Stimulated activated CD8-positive, alpha-beta memory T cell treated with anti-CD3 and anti-CD28 coated beads, Interleukin-15, amount 100 ng/mL, for 1 hour (primary cell): ENCODE measurements around the gene PREX1.
"Not testable (repeated sequence)": the region's sequence is repeated elsewhere in the genome, so short reads cannot be mapped to it uniquely, and the experiment has no call there.

Source experiments
- DNase-seq: peaks from one replicate; pipeline ENCODE4 v3.0.0-alpha.2; 2020; ENCODE audit warnings: low read depth

Gene PREX1

GRCh38 chr20:48812600-48813445, 15.0 kb downstream of the PREX1 start:
- DNase-seq: no peak

- DNase-seq: not testable (repeated sequence)
These were observed 15.7 kb downstream of the PREX1 start for GRCh38 chr20:48812114-48812513.

GRCh38 chr20:48809673-48810072, 18.1 kb downstream of the PREX1 start:
- DNase-seq: no peak

GRCh38 chr20:48808382-48809034, 19.3 kb downstream of the PREX1 start:
- DNase-seq: no peak

- no peak for DNase-seq
These were observed 20.0 kb downstream of the PREX1 start for GRCh38 chr20:48807586-48808381.

GRCh38 chr20:48807051-48807450, 20.7 kb downstream of the PREX1 start:
- no peak for DNase-seq

- DNase-seq: no peak
These were observed 22.1 kb downstream of the PREX1 start for GRCh38 chr20:48805716-48806115.

GRCh38 chr20:48805286-48805685, 22.5 kb downstream of the PREX1 start:
- DNase-seq: no peak

- no peak for DNase-seq
These were observed 23.4 kb downstream of the PREX1 start for GRCh38 chr20:48804300-48804980.

- no peak for DNase-seq
These were observed 24.4 kb downstream of the PREX1 start for GRCh38 chr20:48803176-48804053.

GRCh38 chr20:48802647-48803046, 25.2 kb downstream of the PREX1 start:
- DNase-seq: no peak

- no peak for DNase-seq
These were observed 25.6 kb downstream of the PREX1 start for GRCh38 chr20:48802216-48802615.

- no peak for DNase-seq
These were observed 26.6 kb downstream of the PREX1 start for GRCh38 chr20:48801197-48801596.

- no peak for DNase-seq
These were observed 27.6 kb downstream of the PREX1 start for GRCh38 chr20:48800177-48800576.

- DNase-seq: no peak
These were observed 28.3 kb downstream of the PREX1 start for GRCh38 chr20:48799328-48800105.

GRCh38 chr20:48797850-48798747, 29.7 kb downstream of the PREX1 start:
- DNase-seq: no peak

GRCh38 chr20:48797275-48797825, 30.4 kb downstream of the PREX1 start:
- DNase-seq: no peak

GRCh38 chr20:48795732-48796131, 32.1 kb downstream of the PREX1 start:
- no peak for DNase-seq
